BJ (cell line): ENCODE data around the gene USP4. TPM values are rescaled to one million over a fixed set of nuclear protein-coding genes. Genes with fewer than 3 reads are reported as not detected.

ENCODE experiments used
- CTCF ChIA-PET: fragments of 350-600 bp; formaldehyde crosslinking; extraction: SDS; loops from one replicate; lab custom pipeline; 2021; ENCODE audit warnings: antibody characterized with exemption, inconsistent platforms; lab: Yijun Ruan, JAX
- POLR2A ChIA-PET: fragments of 300-600 bp; sonication (Branson Sonifier 250); formaldehyde crosslinking; extraction: SDS; loops from one replicate; lab custom pipeline; 2021; ENCODE audit warnings: antibody characterized with exemption; lab: Charles Lee
- DNase-seq: peaks from one replicate; pipeline ENCODE4 v3.0.0-alpha.2; 2011; ENCODE audit warnings: low read depth
- H3K27me3 ChIP-seq: 2 replicates; pipeline ENCODE4 v1.6.0; 2011; ENCODE audit warnings: low read length; ENCODE audit not compliant: control insufficient read depth, insufficient read depth
- H3K36me3 ChIP-seq: 2 replicates; pipeline ENCODE4 v1.5.1; 2011; ENCODE audit warnings: low read length; ENCODE audit not compliant: control insufficient read depth, insufficient read depth
- H3K4me3 ChIP-seq: 2 replicates; pipeline ENCODE4 v1.5.1; 2011; ENCODE audit warnings: low read depth, mild to moderate bottlenecking, control low read depth, low read length
- CTCF ChIP-seq: IDR thresholded peaks from 2 replicates; pipeline ENCODE4 v1.5.1; 2011; ENCODE audit warnings: low read depth, mild to moderate bottlenecking, control low read depth, inconsistent platforms, low read length, moderate library complexity; ENCODE audit not compliant: insufficient read depth
- polyA plus RNA-seq: library from polyadenylated mRNA; depleted of rRNA; stranded (reverse); fragments of >200 nt; gene quantifications from 2 replicates; pipeline ENCODE4 v1.2.3, GENCODE V29; 2011

The USP4 gene
- polyA plus RNA-seq, 1 experiment: 63.5 TPM

GRCh38 chr3:49271047-49271446 is 68.8 kb downstream of the USP4 start:
- Histone ChIP-seq H3K27me3 (no peaks in the 10 kb centered on the region), H3K36me3 (peaks cover 2% of the 10 kb centered on the region; the same call in 1 of the 2 replicates), H3K4me3 (no peak overlapping the region)
- POLR2A ChIA-PET: no interaction called here
- CTCF ChIA-PET: interaction anchor here (0.6 to 0.9 kb wide), 2 partner anchors 38 to 150 kb away, joined by 3 to 5 read pairs; partner anchors contain the start of gene USP19
- DNase-seq: no peak
- TF ChIP-seq CTCF: no peak

- CTCF ChIA-PET: no interaction called here
- Histone ChIP-seq H3K4me3 (no peak overlapping the region), H3K36me3 (peaks cover 2% of the 10 kb centered on the region; the same call in 1 of the 2 replicates), H3K27me3 (no peaks in the 10 kb centered on the region)
- TF ChIP-seq CTCF: no peak
- no peak for DNase-seq
- POLR2A ChIA-PET: no interaction called here
Measured at GRCh38 chr3:49270156-49270500, 69.7 kb downstream of the USP4 start.

GRCh38 chr3:49269443-49270155 is 70.3 kb downstream of the USP4 start:
- Histone ChIP-seq H3K36me3 (peaks cover 2% of the 10 kb centered on the region; the same call in 1 of the 2 replicates), H3K4me3 (no peak overlapping the region), H3K27me3 (no peaks in the 10 kb centered on the region)
- no peak for DNase-seq
- ChIA-PET CTCF (no interaction called here), POLR2A (no interaction called here)
- no peak for TF ChIP-seq CTCF

GRCh38 chr3:49266410-49267095 is 73.3 kb downstream of the USP4 start:
- no peak overlapping the region for H3K4me3 ChIP-seq
- DNase-seq: no peak
- POLR2A ChIA-PET: no interaction called here
- CTCF ChIA-PET: interaction anchor here (1.5 kb wide), 1 partner anchor 96 kb away, joined by 4 read pairs; no protein-coding TSS in a partner anchor
- peaks cover 2% of the 10 kb centered on the region; the same call in 1 of the 2 replicates for H3K36me3 ChIP-seq
- no peaks in the 10 kb centered on the region for H3K27me3 ChIP-seq
- TF ChIP-seq CTCF: no peak

GRCh38 chr3:49265661-49266386 is 74.0 kb downstream of the USP4 start:
- no peaks in the 10 kb centered on the region for H3K27me3 ChIP-seq
- no peak for TF ChIP-seq CTCF
- ChIA-PET POLR2A (no interaction called here), CTCF (interaction anchor here (1.5 kb wide), 1 partner anchor 96 kb away, joined by 4 read pairs; no protein-coding TSS in a partner anchor)
- no peaks in the 10 kb centered on the region for H3K36me3 ChIP-seq
- H3K4me3 ChIP-seq: no peak overlapping the region
- DNase-seq: no peak
